Measurements from ENCODE around the gene PLCB2. TPM values are rescaled to one million over a fixed set of nuclear protein-coding genes. Genes with fewer than 3 reads are reported as not detected.

Gene PLCB2
- total RNA-seq, 1 experiment from 2014 or later: 0.92 TPM

GRCh38 chr15:40271685-40272484 lies 35.9 kb downstream of the PLCB2 start:
- H3K4me2 ChIP-seq: no peak overlapping the region
- H2AFZ ChIP-seq: no peak overlapping the region
- no peaks in the 10 kb centered on the region for H3K79me2 ChIP-seq (ENCODE audit: low read depth)
- no peaks in the 10 kb centered on the region for H3K27me3 ChIP-seq (ENCODE audit: insufficient read depth, low read depth)
- no peak overlapping the region for H3K27ac ChIP-seq
- BruUV-seq (replicated peaks): no TSS peak
- peaks cover 9% of the 10 kb centered on the region for H3K4me1 ChIP-seq (replicated peaks; ENCODE audit: insufficient read depth)
- intact Hi-C loops (cut with micrococcal nuclease; ENCODE audit: unreplicated experiment): no loop called here
- no peak for DNase-seq
- no peak overlapping the region for H3K4me3 ChIP-seq
- H4K20me1 ChIP-seq (ENCODE audit: insufficient read depth): no peaks in the 10 kb centered on the region
- POLR2A ChIA-PET (ENCODE audit: unreplicated experiment): no interaction called here
- H3F3A ChIP-seq (ENCODE audit: insufficient read depth, low read depth): peaks cover 4% of the 10 kb centered on the region; the same call in 1 of the 2 replicates
- H3K9me3 ChIP-seq (ENCODE audit: insufficient read depth, low read depth): no peaks in the 10 kb centered on the region
- TF ChIP-seq EZH2 (IDR thresholded peaks at IDR 0.05; ENCODE audit: low read depth): no peak
- no peak for TF ChIP-seq CTCF (conservative IDR thresholded peaks at IDR 0.05)
- no peaks in the 10 kb centered on the region for H3K9me2 ChIP-seq (ENCODE audit: insufficient read depth)
- H3K36me3 ChIP-seq (ENCODE audit: low read depth): no peaks in the 10 kb centered on the region
- CTCF ChIA-PET: interaction anchor here (4.6 kb wide), 1 partner anchor 54 kb away, joined by 83 read pairs; no protein-coding TSS in a partner anchor

GRCh38 chr15:40270246-40270995 lies 37.3 kb downstream of the PLCB2 start:
- H3K79me2 ChIP-seq (ENCODE audit: low read depth): no peaks in the 10 kb centered on the region
- no peaks in the 10 kb centered on the region for H3K36me3 ChIP-seq (ENCODE audit: low read depth)
- peaks cover 17% of the 10 kb centered on the region for H3K4me1 ChIP-seq (replicated peaks; ENCODE audit: insufficient read depth)
- no peak overlapping the region for H3K27ac ChIP-seq
- no peaks in the 10 kb centered on the region for H3K9me3 ChIP-seq (ENCODE audit: insufficient read depth, low read depth)
- no peak overlapping the region for H2AFZ ChIP-seq
- no peak for TF ChIP-seq CTCF (conservative IDR thresholded peaks at IDR 0.05)
- TF ChIP-seq EZH2 (IDR thresholded peaks at IDR 0.05; ENCODE audit: low read depth): no peak
- no peaks in the 10 kb centered on the region for H4K20me1 ChIP-seq (ENCODE audit: insufficient read depth)
- ChIA-PET POLR2A (ENCODE audit: unreplicated experiment) (no interaction called here), CTCF (interaction anchor here (4.6 kb wide), 1 partner anchor 52 kb away, joined by 83 read pairs; no protein-coding TSS in a partner anchor)
- H3F3A ChIP-seq (ENCODE audit: insufficient read depth, low read depth): peaks cover 11% of the 10 kb centered on the region
- intact Hi-C loops (cut with micrococcal nuclease; ENCODE audit: unreplicated experiment): no loop called here
- no peak overlapping the region for H3K4me3 ChIP-seq
- H3K27me3 ChIP-seq (ENCODE audit: insufficient read depth, low read depth): no peaks in the 10 kb centered on the region
- no peak overlapping the region for H3K4me2 ChIP-seq
- no peaks in the 10 kb centered on the region for H3K9me2 ChIP-seq (ENCODE audit: insufficient read depth)
- no peak for DNase-seq
- no TSS peak for BruUV-seq (replicated peaks)

- CTCF ChIA-PET: no interaction called here
- no peaks in the 10 kb centered on the region for H3K27me3 ChIP-seq (ENCODE audit: insufficient read depth, low read depth)
- no peak for TF ChIP-seq EZH2 (IDR thresholded peaks at IDR 0.05; ENCODE audit: low read depth)
- no peak for TF ChIP-seq CTCF (conservative IDR thresholded peaks at IDR 0.05)
These were observed 38.1 kb downstream of the PLCB2 start for GRCh38 chr15:40269604-40270003.

More at GRCh38 chr15:40269604-40270003, 38.1 kb downstream of the PLCB2 start:
- POLR2A ChIA-PET (ENCODE audit: unreplicated experiment): no interaction called here
- Histone ChIP-seq H3K9me3 (ENCODE audit: insufficient read depth, low read depth) (no peaks in the 10 kb centered on the region), H3K4me1 (replicated peaks; ENCODE audit: insufficient read depth) (peaks cover 17% of the 10 kb centered on the region), H3K79me2 (ENCODE audit: low read depth) (no peaks in the 10 kb centered on the region), H3K4me3 (no peak overlapping the region), H3K27ac (no peak overlapping the region), H3F3A (ENCODE audit: insufficient read depth, low read depth) (peaks cover 14% of the 10 kb centered on the region), H2AFZ (no peak overlapping the region), H4K20me1 (ENCODE audit: insufficient read depth) (no peaks in the 10 kb centered on the region), H3K36me3 (ENCODE audit: low read depth) (no peaks in the 10 kb centered on the region), H3K4me2 (no peak overlapping the region), H3K9me2 (ENCODE audit: insufficient read depth) (no peaks in the 10 kb centered on the region)
- intact Hi-C loops (cut with micrococcal nuclease; ENCODE audit: unreplicated experiment): no loop called here
- no peak for DNase-seq
- no TSS peak for BruUV-seq (replicated peaks)
